GM06990 (cell line): ENCODE measurements around the gene INHBB.

Source experiments
- DNase-seq: peaks from one replicate; pipeline ENCODE4 v3.0.0-alpha.2; 2011; ENCODE audit not compliant: insufficient read length; ENCODE audit errors: extremely low read depth
- H3K27me3 ChIP-seq: replicated peaks from 2 replicates; pipeline ENCODE4 v1.6.0; 2011; ENCODE audit warnings: low read length; ENCODE audit not compliant: control insufficient read depth, insufficient read depth
- H3K36me3 ChIP-seq: 2 replicates; pipeline ENCODE4 v1.5.1; 2011; ENCODE audit warnings: low read length; ENCODE audit not compliant: control insufficient read depth, insufficient read depth
- H3K4me3 ChIP-seq: replicated peaks from 2 replicates; pipeline ENCODE4 v1.5.1; 2011; ENCODE audit warnings: low read depth, mild to moderate bottlenecking, control low read depth, low read length
- CTCF ChIP-seq: IDR thresholded peaks from 2 replicates; pipeline ENCODE4 v1.5.1; 2011; ENCODE audit warnings: low read length, control low read depth, mild to moderate bottlenecking, inconsistent platforms; ENCODE audit not compliant: insufficient read depth, poor library complexity, severe bottlenecking

The INHBB gene

GRCh38 chr2:120343433-120344105, 2.4 kb upstream of the INHBB start:
- peaks cover 8% of the 10 kb centered on the region for H3K27me3 ChIP-seq

GRCh38 chr2:120344214-120344975, 1.5 kb upstream of the INHBB start:
- Histone ChIP-seq H3K36me3 (no peaks in the 10 kb centered on the region), H3K27me3 (peaks cover 8% of the 10 kb centered on the region), H3K4me3 (peak overlapping the region; percentile 27)
- no peak for DNase-seq
- TF ChIP-seq CTCF: no peak

More at GRCh38 chr2:120343433-120344105, 2.4 kb upstream of the INHBB start:
- Histone ChIP-seq H3K4me3 (no peak overlapping the region), H3K36me3 (no peaks in the 10 kb centered on the region)
- peak; percentile 72 for TF ChIP-seq CTCF
- DNase-seq: peak; percentile 39

- no peak for TF ChIP-seq CTCF
- no peaks in the 10 kb centered on the region for H3K36me3 ChIP-seq
- peak overlapping the region; percentile 27 for H3K4me3 ChIP-seq
- peaks cover 8% of the 10 kb centered on the region for H3K27me3 ChIP-seq
- DNase-seq: peak; percentile 35
Measured at GRCh38 chr2:120344976-120345581, 857 bp upstream of the INHBB start.

- DNase-seq: no peak
- H3K36me3 ChIP-seq: no peaks in the 10 kb centered on the region
- peak overlapping the region; percentile 46 for H3K4me3 ChIP-seq
- H3K27me3 ChIP-seq: peaks cover 8% of the 10 kb centered on the region
- TF ChIP-seq CTCF: no peak
Measured at GRCh38 chr2:120345608-120346007, 328 bp upstream of the INHBB start.

GRCh38 chr2:120346667-120347358, 877 bp downstream of the INHBB start:
- no peak for TF ChIP-seq CTCF
- no peak for DNase-seq
- Histone ChIP-seq H3K4me3 (no peak overlapping the region), H3K36me3 (no peaks in the 10 kb centered on the region), H3K27me3 (peaks cover 8% of the 10 kb centered on the region)
